ENCODE results near the gene PAX3. TPM values are rescaled to one million over a fixed set of nuclear protein-coding genes. Genes with fewer than 3 reads are reported as not detected.

Gene PAX3
- total RNA-seq, 1 experiment from 2014 or later, result not detected

DNA sequence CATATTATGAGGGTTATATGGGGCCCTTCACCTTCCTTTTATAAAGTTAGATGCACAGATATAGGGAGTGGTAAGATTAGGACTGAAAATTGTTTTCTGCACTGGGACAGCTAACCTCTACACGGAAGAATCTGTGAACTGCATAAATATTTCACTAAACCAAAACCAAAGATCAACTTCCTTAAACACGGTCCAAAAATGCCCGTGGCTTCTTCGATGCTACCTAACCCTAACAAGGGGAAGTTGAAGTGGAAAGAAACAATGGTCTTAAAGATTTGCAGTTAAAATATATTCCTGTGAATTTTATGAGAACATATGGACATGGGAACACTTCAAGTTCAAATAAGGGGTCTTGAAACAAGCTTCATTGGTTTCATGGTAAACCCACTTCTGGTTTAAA is 33.3 kb upstream of the PAX3 start:
- no TSS peak for BruUV-seq (replicated peaks)
- DNase-seq (ENCODE audit: low read depth, low spot score), result no peak

More for the DNA sequence above, 33.3 kb upstream of the PAX3 start:
- H3K9me2 ChIP-seq (ENCODE audit: insufficient read depth), result no peaks in the 10 kb centered on the region
- no peaks in the 10 kb centered on the region for H3K27me3 ChIP-seq (ENCODE audit: insufficient read depth, low read length)
- H4K20me1 ChIP-seq (ENCODE audit: insufficient read depth), result no peaks in the 10 kb centered on the region
- H3K27ac ChIP-seq (ENCODE audit: low read depth, low read length), result no peak overlapping the region
- no peak overlapping the region for H3K4me2 ChIP-seq (ENCODE audit: low read length)
- ChIA-PET CTCF (no interaction called here), RAD21 (ENCODE audit: low non-redundant PET in 1 of 2, low total read pairs in 2 of 2, uncharacterized antibody in 2 of 2, unreplicated experiment in 2 of 2) (no interaction called here), POLR2A (interaction anchor here (0.7 kb wide), 1 partner anchor 262 kb away, joined by 3 read pairs; no protein-coding TSS in a partner anchor)
- intact Hi-C loops (cut with micrococcal nuclease), result no loop called here
- H3K79me2 ChIP-seq (ENCODE audit: insufficient read depth, low read length), result no peaks in the 10 kb centered on the region
- ATAC-seq, result no peak
- H3K9ac ChIP-seq (ENCODE audit: low read length), result no peak overlapping the region
- no peaks in the 10 kb centered on the region for H3K36me3 ChIP-seq (ENCODE audit: control insufficient read depth in 1 of 2, insufficient read depth in 2 of 2, low read length in 2 of 2)
- H3K9me3 ChIP-seq (ENCODE audit: control insufficient read depth in 1 of 2, insufficient read depth in 1 of 2, low read depth in 1 of 2, low read length in 2 of 2), result no peaks in the 10 kb centered on the region
- H3K4me1 ChIP-seq (ENCODE audit: control insufficient read depth in 1 of 2, insufficient read depth in 2 of 2, low read length in 2 of 2), result no peaks in the 10 kb centered on the region
- H2AFZ ChIP-seq (ENCODE audit: low read depth, low read length, poor library complexity, severe bottlenecking), result no peak overlapping the region
- TF ChIP-seq, protein P1, sequence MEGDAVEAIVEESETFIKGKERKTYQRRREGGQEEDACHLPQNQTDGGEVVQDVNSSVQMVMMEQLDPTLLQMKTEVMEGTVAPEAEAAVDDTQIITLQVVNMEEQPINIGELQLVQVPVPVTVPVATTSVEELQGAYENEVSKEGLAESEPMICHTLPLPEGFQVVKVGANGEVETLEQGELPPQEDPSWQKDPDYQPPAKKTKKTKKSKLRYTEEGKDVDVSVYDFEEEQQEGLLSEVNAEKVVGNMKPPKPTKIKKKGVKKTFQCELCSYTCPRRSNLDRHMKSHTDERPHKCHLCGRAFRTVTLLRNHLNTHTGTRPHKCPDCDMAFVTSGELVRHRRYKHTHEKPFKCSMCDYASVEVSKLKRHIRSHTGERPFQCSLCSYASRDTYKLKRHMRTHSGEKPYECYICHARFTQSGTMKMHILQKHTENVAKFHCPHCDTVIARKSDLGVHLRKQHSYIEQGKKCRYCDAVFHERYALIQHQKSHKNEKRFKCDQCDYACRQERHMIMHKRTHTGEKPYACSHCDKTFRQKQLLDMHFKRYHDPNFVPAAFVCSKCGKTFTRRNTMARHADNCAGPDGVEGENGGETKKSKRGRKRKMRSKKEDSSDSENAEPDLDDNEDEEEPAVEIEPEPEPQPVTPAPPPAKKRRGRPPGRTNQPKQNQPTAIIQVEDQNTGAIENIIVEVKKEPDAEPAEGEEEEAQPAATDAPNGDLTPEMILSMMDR (IDR thresholded peaks at IDR 0.05 in 2 of 3, conservative IDR thresholded peaks at IDR 0.05 in 1 of 3; ENCODE audit: borderline replicate concordance in 1 of 3, insufficient read depth in 1 of 3, low read depth in 2 of 3, low read length in 2 of 3), result no peak
- TF ChIP-seq EZH2 (IDR thresholded peaks at IDR 0.05) (no peak), JUND (IDR thresholded peaks at IDR 0.05) (no peak), EZH2phosphoT487 (IDR thresholded peaks at IDR 0.05; ENCODE audit: borderline replicate concordance) (no peak), SP1 (IDR thresholded peaks at IDR 0.05; ENCODE audit: low read depth) (no peak), EGR1 (IDR thresholded peaks at IDR 0.05; ENCODE audit: low read depth) (no peak), ZFX (IDR thresholded peaks at IDR 0.05) (no peak), POLR2A (IDR thresholded peaks at IDR 0.05; ENCODE audit: borderline replicate concordance, extremely low read depth, insufficient read depth, insufficient read length) (no peak), FOSL1 (IDR thresholded peaks at IDR 0.05; ENCODE audit: low read depth) (no peak), TCF7L2 (IDR thresholded peaks at IDR 0.05; ENCODE audit: borderline replicate concordance, extremely low read depth, insufficient read depth, insufficient read length) (no peak), ZNF274 (IDR thresholded peaks at IDR 0.05; ENCODE audit: low read depth, low read length) (no peak), SIN3A (IDR thresholded peaks at IDR 0.05; ENCODE audit: low read depth) (no peak), CBX3 (IDR thresholded peaks at IDR 0.05; ENCODE audit: low read depth) (no peak), RAD21 (IDR thresholded peaks at IDR 0.05; ENCODE audit: low read depth) (no peak), SRF (IDR thresholded peaks at IDR 0.05; ENCODE audit: low read depth) (no peak), YY1 (IDR thresholded peaks at IDR 0.05; ENCODE audit: extremely low read depth, insufficient replicate concordance, low read depth, low read length) (no peak)
- TF ChIP-seq, protein P2, sequence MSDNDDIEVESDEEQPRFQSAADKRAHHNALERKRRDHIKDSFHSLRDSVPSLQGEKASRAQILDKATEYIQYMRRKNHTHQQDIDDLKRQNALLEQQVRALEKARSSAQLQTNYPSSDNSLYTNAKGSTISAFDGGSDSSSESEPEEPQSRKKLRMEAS (IDR thresholded peaks at IDR 0.05), result no peak
- TF ChIP-seq, protein P3, sequence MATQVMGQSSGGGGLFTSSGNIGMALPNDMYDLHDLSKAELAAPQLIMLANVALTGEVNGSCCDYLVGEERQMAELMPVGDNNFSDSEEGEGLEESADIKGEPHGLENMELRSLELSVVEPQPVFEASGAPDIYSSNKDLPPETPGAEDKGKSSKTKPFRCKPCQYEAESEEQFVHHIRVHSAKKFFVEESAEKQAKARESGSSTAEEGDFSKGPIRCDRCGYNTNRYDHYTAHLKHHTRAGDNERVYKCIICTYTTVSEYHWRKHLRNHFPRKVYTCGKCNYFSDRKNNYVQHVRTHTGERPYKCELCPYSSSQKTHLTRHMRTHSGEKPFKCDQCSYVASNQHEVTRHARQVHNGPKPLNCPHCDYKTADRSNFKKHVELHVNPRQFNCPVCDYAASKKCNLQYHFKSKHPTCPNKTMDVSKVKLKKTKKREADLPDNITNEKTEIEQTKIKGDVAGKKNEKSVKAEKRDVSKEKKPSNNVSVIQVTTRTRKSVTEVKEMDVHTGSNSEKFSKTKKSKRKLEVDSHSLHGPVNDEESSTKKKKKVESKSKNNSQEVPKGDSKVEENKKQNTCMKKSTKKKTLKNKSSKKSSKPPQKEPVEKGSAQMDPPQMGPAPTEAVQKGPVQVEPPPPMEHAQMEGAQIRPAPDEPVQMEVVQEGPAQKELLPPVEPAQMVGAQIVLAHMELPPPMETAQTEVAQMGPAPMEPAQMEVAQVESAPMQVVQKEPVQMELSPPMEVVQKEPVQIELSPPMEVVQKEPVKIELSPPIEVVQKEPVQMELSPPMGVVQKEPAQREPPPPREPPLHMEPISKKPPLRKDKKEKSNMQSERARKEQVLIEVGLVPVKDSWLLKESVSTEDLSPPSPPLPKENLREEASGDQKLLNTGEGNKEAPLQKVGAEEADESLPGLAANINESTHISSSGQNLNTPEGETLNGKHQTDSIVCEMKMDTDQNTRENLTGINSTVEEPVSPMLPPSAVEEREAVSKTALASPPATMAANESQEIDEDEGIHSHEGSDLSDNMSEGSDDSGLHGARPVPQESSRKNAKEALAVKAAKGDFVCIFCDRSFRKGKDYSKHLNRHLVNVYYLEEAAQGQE (IDR thresholded peaks at IDR 0.05; ENCODE audit: low read depth), result no peak
- TF ChIP-seq, protein P4, sequence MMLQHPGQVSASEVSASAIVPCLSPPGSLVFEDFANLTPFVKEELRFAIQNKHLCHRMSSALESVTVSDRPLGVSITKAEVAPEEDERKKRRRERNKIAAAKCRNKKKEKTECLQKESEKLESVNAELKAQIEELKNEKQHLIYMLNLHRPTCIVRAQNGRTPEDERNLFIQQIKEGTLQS (IDR thresholded peaks at IDR 0.05), result no peak
- no peak overlapping the region for H3K4me3 ChIP-seq (replicated peaks in 1 of 2; ENCODE audit: low read depth in 1 of 2, low read length in 2 of 2)
